ENCODE measurements around the gene PTPRT. TPM values are rescaled to one million over a fixed set of nuclear protein-coding genes. Genes with fewer than 3 reads are reported as not detected.

PTPRT gene
- total and polyA plus RNA-seq, 4 donors, result 10.7 to 46.1 (median 32.0) TPM

GRCh38 chr20:42361402-42361970, 828.2 kb downstream of the PTPRT start:
- no peak for DNase-seq (ENCODE audit: low read depth in 4 of 6, low spot score in 6 of 6)
- H3K4me1 ChIP-seq (ENCODE audit: control insufficient read depth, insufficient read depth, low read length), result no peaks in the 10 kb centered on the region
- H3K27me3 ChIP-seq (ENCODE audit: control insufficient read depth, insufficient read depth, low read length), result no peaks in the 10 kb centered on the region
- no peaks in the 10 kb centered on the region for H3K9me3 ChIP-seq (ENCODE audit: control insufficient read depth, insufficient read depth, low read length)
- H3K36me3 ChIP-seq (ENCODE audit: control insufficient read depth, insufficient read depth, low read length), result peaks cover 3% of the 10 kb centered on the region
- 93% methylated on average over 5 of the region's 6 CpGs for WGBS (ENCODE audit: insufficient coverage)
- no peak overlapping the region for H3K27ac ChIP-seq (ENCODE audit: low read depth, low read length)
- no peak overlapping the region for H3K4me3 ChIP-seq (ENCODE audit: low read depth, low read length)

GRCh38 chr20:42360621-42361020, 829.1 kb downstream of the PTPRT start:
- no peaks in the 10 kb centered on the region for H3K4me1 ChIP-seq (ENCODE audit: control insufficient read depth, insufficient read depth, low read length)
- WGBS (ENCODE audit: insufficient coverage), result no CpG with 5 or more reads among the region's 1 CpG
- no peaks in the 10 kb centered on the region for H3K27me3 ChIP-seq (ENCODE audit: control insufficient read depth, insufficient read depth, low read length)
- no peak overlapping the region for H3K4me3 ChIP-seq (ENCODE audit: low read depth, low read length)
- H3K36me3 ChIP-seq (ENCODE audit: control insufficient read depth, insufficient read depth, low read length), result peaks cover 3% of the 10 kb centered on the region
- H3K27ac ChIP-seq (ENCODE audit: low read depth, low read length), result no peak overlapping the region
- H3K9me3 ChIP-seq (ENCODE audit: control insufficient read depth, insufficient read depth, low read length), result no peaks in the 10 kb centered on the region
- peak in 1 of 6 donors; percentile 46 for DNase-seq (ENCODE audit: low read depth in 4 of 6, low spot score in 6 of 6)

- no peak overlapping the region for H3K4me3 ChIP-seq (ENCODE audit: low read depth, low read length)
- no peaks in the 10 kb centered on the region for H3K9me3 ChIP-seq (ENCODE audit: control insufficient read depth, insufficient read depth, low read length)
- H3K4me1 ChIP-seq (ENCODE audit: control insufficient read depth, insufficient read depth, low read length), result no peaks in the 10 kb centered on the region
- H3K36me3 ChIP-seq (ENCODE audit: control insufficient read depth, insufficient read depth, low read length), result peaks cover 3% of the 10 kb centered on the region
- no peak for DNase-seq (ENCODE audit: low read depth in 4 of 6, low spot score in 6 of 6)
- no peaks in the 10 kb centered on the region for H3K27me3 ChIP-seq (ENCODE audit: control insufficient read depth, insufficient read depth, low read length)
- H3K27ac ChIP-seq (ENCODE audit: low read depth, low read length), result no peak overlapping the region
- 91% methylated on average over 8 of the region's 10 CpGs for WGBS (ENCODE audit: insufficient coverage)
These were observed 830.1 kb downstream of the PTPRT start for GRCh38 chr20:42359617-42360016.

GRCh38 chr20:42352096-42352495, 837.6 kb downstream of the PTPRT start:
- Histone ChIP-seq H3K27me3 (ENCODE audit: control insufficient read depth, insufficient read depth, low read length) (no peaks in the 10 kb centered on the region), H3K36me3 (ENCODE audit: control insufficient read depth, insufficient read depth, low read length) (no peaks in the 10 kb centered on the region), H3K4me1 (ENCODE audit: control insufficient read depth, insufficient read depth, low read length) (no peaks in the 10 kb centered on the region), H3K9me3 (ENCODE audit: control insufficient read depth, insufficient read depth, low read length) (no peaks in the 10 kb centered on the region), H3K4me3 (ENCODE audit: low read depth, low read length) (no peak overlapping the region), H3K27ac (ENCODE audit: low read depth, low read length) (no peak overlapping the region)
- 90% methylated on average over 2 of the region's 6 CpGs for WGBS (ENCODE audit: insufficient coverage)
- no peak for DNase-seq (ENCODE audit: low read depth in 4 of 6, low spot score in 6 of 6)

- WGBS (ENCODE audit: insufficient coverage), result 100% methylated on average over 1 of the region's 7 CpGs
These were observed 839.2 kb downstream of the PTPRT start for GRCh38 chr20:42350521-42350920.

GRCh38 chr20:42346189-42347170, 843.2 kb downstream of the PTPRT start:
- H3K36me3 ChIP-seq (ENCODE audit: control insufficient read depth, insufficient read depth, low read length), result no peaks in the 10 kb centered on the region
- H3K4me1 ChIP-seq (ENCODE audit: control insufficient read depth, insufficient read depth, low read length), result no peaks in the 10 kb centered on the region
- H3K27ac ChIP-seq (ENCODE audit: low read depth, low read length), result no peak overlapping the region
- no peak overlapping the region for H3K4me3 ChIP-seq (ENCODE audit: low read depth, low read length)
- DNase-seq (ENCODE audit: low read depth in 4 of 6, low spot score in 6 of 6), result peak in 1 of 6 donors; percentile 24
- H3K27me3 ChIP-seq (ENCODE audit: control insufficient read depth, insufficient read depth, low read length), result no peaks in the 10 kb centered on the region
- H3K9me3 ChIP-seq (ENCODE audit: control insufficient read depth, insufficient read depth, low read length), result no peaks in the 10 kb centered on the region
- 88% methylated on average over 7 of the region's 10 CpGs for WGBS (ENCODE audit: insufficient coverage)

More at GRCh38 chr20:42350521-42350920, 839.2 kb downstream of the PTPRT start:
- no peaks in the 10 kb centered on the region for H3K27me3 ChIP-seq (ENCODE audit: control insufficient read depth, insufficient read depth, low read length)
- no peak overlapping the region for H3K4me3 ChIP-seq (ENCODE audit: low read depth, low read length)
- no peaks in the 10 kb centered on the region for H3K9me3 ChIP-seq (ENCODE audit: control insufficient read depth, insufficient read depth, low read length)
- no peak overlapping the region for H3K27ac ChIP-seq (ENCODE audit: low read depth, low read length)
- no peaks in the 10 kb centered on the region for H3K36me3 ChIP-seq (ENCODE audit: control insufficient read depth, insufficient read depth, low read length)
- H3K4me1 ChIP-seq (ENCODE audit: control insufficient read depth, insufficient read depth, low read length), result no peaks in the 10 kb centered on the region
- DNase-seq (ENCODE audit: low read depth in 4 of 6, low spot score in 6 of 6), result no peak

GRCh38 chr20:42341654-42342053, 848.1 kb downstream of the PTPRT start:
- H3K9me3 ChIP-seq (ENCODE audit: control insufficient read depth, insufficient read depth, low read length), result no peaks in the 10 kb centered on the region
- no peaks in the 10 kb centered on the region for H3K4me1 ChIP-seq (ENCODE audit: control insufficient read depth, insufficient read depth, low read length)
- no peak overlapping the region for H3K27ac ChIP-seq (ENCODE audit: low read depth, low read length)
- H3K4me3 ChIP-seq (ENCODE audit: low read depth, low read length), result no peak overlapping the region
- no peak for DNase-seq (ENCODE audit: low read depth in 4 of 6, low spot score in 6 of 6)
- WGBS (ENCODE audit: insufficient coverage), result 83% methylated on average over 1 of the region's 2 CpGs
- H3K36me3 ChIP-seq (ENCODE audit: control insufficient read depth, insufficient read depth, low read length), result no peaks in the 10 kb centered on the region
- H3K27me3 ChIP-seq (ENCODE audit: control insufficient read depth, insufficient read depth, low read length), result no peaks in the 10 kb centered on the region

- no peaks in the 10 kb centered on the region for H3K4me1 ChIP-seq (ENCODE audit: control insufficient read depth, insufficient read depth, low read length)
- peak in 1 of 6 donors; percentile 62 for DNase-seq (ENCODE audit: low read depth in 4 of 6, low spot score in 6 of 6)
- no peaks in the 10 kb centered on the region for H3K9me3 ChIP-seq (ENCODE audit: control insufficient read depth, insufficient read depth, low read length)
- H3K27ac ChIP-seq (ENCODE audit: low read depth, low read length), result no peak overlapping the region
- no peak overlapping the region for H3K4me3 ChIP-seq (ENCODE audit: low read depth, low read length)
- no peaks in the 10 kb centered on the region for H3K36me3 ChIP-seq (ENCODE audit: control insufficient read depth, insufficient read depth, low read length)
- H3K27me3 ChIP-seq (ENCODE audit: control insufficient read depth, insufficient read depth, low read length), result no peaks in the 10 kb centered on the region
- 72% methylated on average over 4 of the region's 4 CpGs for WGBS (ENCODE audit: insufficient coverage)
These were observed 849.3 kb downstream of the PTPRT start for GRCh38 chr20:42340368-42340767.

GRCh38 chr20:42338294-42339201, 851.2 kb downstream of the PTPRT start:
- H3K4me3 ChIP-seq (ENCODE audit: low read depth, low read length), result no peak overlapping the region
- WGBS (ENCODE audit: insufficient coverage), result no CpG with 5 or more reads among the region's 5 CpGs
- peak in 4 of 6 donors; percentile 22 to 46 (median 40) for DNase-seq (ENCODE audit: low read depth in 4 of 6, low spot score in 6 of 6)
- no peak overlapping the region for H3K27ac ChIP-seq (ENCODE audit: low read depth, low read length)
- no peaks in the 10 kb centered on the region for H3K27me3 ChIP-seq (ENCODE audit: control insufficient read depth, insufficient read depth, low read length)
- no peaks in the 10 kb centered on the region for H3K36me3 ChIP-seq (ENCODE audit: control insufficient read depth, insufficient read depth, low read length)
- H3K4me1 ChIP-seq (ENCODE audit: control insufficient read depth, insufficient read depth, low read length), result no peaks in the 10 kb centered on the region
- H3K9me3 ChIP-seq (ENCODE audit: control insufficient read depth, insufficient read depth, low read length), result no peaks in the 10 kb centered on the region

All from spinal cord (tissue), 10 donors.